ENCODE measurements around the gene SLC41A2.

DNA sequence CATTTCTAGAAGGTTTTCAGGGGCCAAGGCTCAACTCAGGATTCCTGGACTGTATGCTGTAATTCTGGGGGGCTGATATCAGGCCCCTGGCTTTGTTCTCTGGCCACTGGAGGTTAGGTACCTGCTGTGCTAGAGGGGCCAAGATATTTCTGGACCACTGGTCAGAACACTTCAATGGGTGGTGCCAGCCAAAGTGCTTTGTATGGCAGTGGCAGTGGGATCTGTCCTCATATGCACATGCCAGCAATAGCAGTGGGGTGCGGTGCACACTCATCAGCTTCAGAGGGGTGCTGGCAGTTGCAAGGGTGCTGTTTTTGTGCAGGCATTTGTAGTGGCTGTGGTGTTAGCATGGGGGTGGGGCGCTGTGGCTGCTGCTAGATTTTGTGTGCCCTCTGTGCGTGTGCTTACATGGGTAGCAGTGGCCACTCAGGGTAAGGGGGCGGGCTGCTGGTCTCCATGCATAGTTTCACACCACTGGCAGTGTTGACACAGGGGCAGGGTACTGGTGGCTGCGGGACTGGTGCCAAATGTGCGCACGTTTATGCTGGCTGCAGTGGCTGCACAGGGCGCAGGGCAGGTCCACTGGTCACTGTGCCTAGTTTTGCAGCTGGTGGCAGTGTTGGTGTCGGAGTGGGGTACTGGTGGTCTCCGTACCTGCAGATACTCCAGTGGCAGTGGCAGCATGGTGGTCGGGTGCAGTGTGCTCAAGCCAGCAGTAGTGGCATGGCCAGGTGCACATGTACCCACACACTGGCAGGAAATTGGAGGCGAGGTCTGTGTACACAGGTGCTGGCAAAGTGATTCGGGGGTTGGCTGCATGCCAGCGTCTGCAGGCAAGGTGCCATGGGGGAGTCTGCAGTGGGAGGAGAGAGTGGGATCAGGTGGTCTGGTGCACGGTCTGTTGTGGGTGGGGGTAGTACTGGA lies 40.6 kb upstream of the SLC41A2 start:
- TF ChIP-seq NR1H2 (CRISPR knock-in tag; IDR thresholded peaks at IDR 0.05) (no peak), ZNF12 (CRISPR knock-in tag; IDR thresholded peaks at IDR 0.05) (no peak), SAP30 (IDR thresholded peaks at IDR 0.05; ENCODE audit: borderline replicate concordance, insufficient read depth, low read depth, low read length, poor library complexity, severe bottlenecking) (no peak), CBX1 (IDR thresholded peaks at IDR 0.05; ENCODE audit: low read depth) (no peak)

Data from K562 (cell line).